Astrocyte (in vitro differentiated cells and primary cell): ENCODE data around the gene ZFHX3. TPM values are rescaled to one million over a fixed set of nuclear protein-coding genes. Genes with fewer than 3 reads are reported as not detected.

Source experiments
- DNase-seq: peaks from one replicate; pipeline ENCODE4 v3.0.0-alpha.2; 2010; ENCODE audit warnings: low read depth
- FAIRE-seq: peaks from 2 replicates; lab custom pipeline; 2011; peaks lifted over from hg19 to GRCh38; lab: Jason Lieb, UNC
- H2AFZ ChIP-seq: 2 replicates; pipeline ENCODE4 v1.6.0; 2012; ENCODE audit warnings: low read depth, low read length, inconsistent platforms
- H3K27ac ChIP-seq: 2 replicates; pipeline ENCODE4 v1.5.1; 2011; ENCODE audit warnings: low read depth, low read length, inconsistent platforms
- H3K27me3 ChIP-seq: 2 replicates; pipeline ENCODE4 v1.6.0; 2011; ENCODE audit warnings: low read length, inconsistent platforms; ENCODE audit not compliant: insufficient read depth
- H3K36me3 ChIP-seq: 2 replicates; pipeline ENCODE4 v1.5.1; 2011; ENCODE audit warnings: low read length, inconsistent platforms; ENCODE audit not compliant: insufficient read depth
- H3K4me1 ChIP-seq: 2 replicates; pipeline ENCODE4 v1.5.1; 2011; ENCODE audit warnings: low read length, inconsistent platforms; ENCODE audit not compliant: insufficient read depth
- H3K4me2 ChIP-seq: 2 replicates; pipeline ENCODE4 v1.6.0; 2012; ENCODE audit warnings: low read length, inconsistent platforms
- H3K4me3 ChIP-seq: 2 replicates; pipeline ENCODE4 v1.5.1; 2011; ENCODE audit warnings: low read depth, mild to moderate bottlenecking, low read length, inconsistent platforms; ENCODE audit not compliant: insufficient read depth
- H3K79me2 ChIP-seq: 2 replicates; pipeline ENCODE4 v1.6.0; 2012; ENCODE audit warnings: mild to moderate bottlenecking, low read length, inconsistent platforms; ENCODE audit not compliant: insufficient read depth
- H3K9ac ChIP-seq: 2 replicates; pipeline ENCODE4 v1.6.0; 2012; ENCODE audit warnings: mild to moderate bottlenecking, low read length, inconsistent platforms
- H3K9me3 ChIP-seq: 2 replicates; pipeline ENCODE4 v1.5.1; 2012; ENCODE audit warnings: low read depth, mild to moderate bottlenecking, low read length, inconsistent platforms; ENCODE audit not compliant: insufficient read depth
- H4K20me1 ChIP-seq: 2 replicates; pipeline ENCODE4 v1.6.0; 2012; ENCODE audit warnings: low read length, inconsistent platforms; ENCODE audit not compliant: insufficient read depth
- H3K27ac Mint-ChIP-seq: one replicate; pipeline ENCODE4 v1.8.0; 2021; ENCODE audit warnings: mild to moderate bottlenecking, mixed read lengths; ENCODE audit not compliant: unreplicated experiment
- H3K27me3 Mint-ChIP-seq: one replicate; pipeline ENCODE4 v1.8.0; 2021; ENCODE audit warnings: low read depth, mixed read lengths; ENCODE audit not compliant: unreplicated experiment
- H3K36me3 Mint-ChIP-seq: one replicate; pipeline ENCODE4 v1.8.0; 2021; ENCODE audit warnings: low read depth, mixed read lengths; ENCODE audit not compliant: unreplicated experiment
- H3K4me1 Mint-ChIP-seq: one replicate; pipeline ENCODE4 v1.8.0; 2021; ENCODE audit warnings: low read depth, mixed read lengths; ENCODE audit not compliant: unreplicated experiment
- H3K4me3 Mint-ChIP-seq: one replicate; pipeline ENCODE4 v1.8.0; 2021; ENCODE audit warnings: mild to moderate bottlenecking, moderate library complexity, mixed read lengths; ENCODE audit not compliant: unreplicated experiment
- H3K9me3 Mint-ChIP-seq: one replicate; pipeline ENCODE4 v1.8.0; 2021; ENCODE audit warnings: mild to moderate bottlenecking, mixed read lengths; ENCODE audit not compliant: unreplicated experiment
- CTCF ChIP-seq: IDR thresholded peaks from 2 replicates; pipeline ENCODE4 v1.5.1; 2011; ENCODE audit warnings: low read depth, mild to moderate bottlenecking, inconsistent platforms, low read length, moderate library complexity; ENCODE audit not compliant: insufficient read depth
- EZH2 ChIP-seq: IDR thresholded peaks from 2 replicates; pipeline ENCODE4 v1.6.1; 2012; ENCODE audit warnings: mild to moderate bottlenecking, low read length, inconsistent platforms; ENCODE audit not compliant: insufficient read depth
- total RNA-seq: library from RNA; stranded (reverse); gene quantifications from 2 replicates; pipeline ENCODE4 v1.2.1, GENCODE V29; 2021

ZFHX3 gene
- total RNA-seq, 1 donor from 2014 or later, result 19.7 TPM

GRCh38 chr16:72835086-72835485 lies 212.8 kb downstream of the ZFHX3 start:
- FAIRE-seq (no peak), DNase-seq (no peak)
- H3K27ac Mint-ChIP-seq, result no peak overlapping the region
- no peaks in the 10 kb centered on the region for H3K27me3 ChIP-seq
- TF ChIP-seq CTCF (no peak), EZH2 (no peak)
- H3K9me3 Mint-ChIP-seq, result no peaks in the 10 kb centered on the region
- H2AFZ ChIP-seq, result no peak overlapping the region
- H3K4me3 Mint-ChIP-seq, result no peak overlapping the region
- no peaks in the 10 kb centered on the region for H3K27me3 Mint-ChIP-seq
- no peak overlapping the region for H3K4me2 ChIP-seq
- H3K79me2 ChIP-seq, result peaks cover 3% of the 10 kb centered on the region
- no peaks in the 10 kb centered on the region for H3K36me3 ChIP-seq
- peaks cover 5% of the 10 kb centered on the region for H3K4me1 ChIP-seq
- H4K20me1 ChIP-seq, result peaks cover 30% of the 10 kb centered on the region
- H3K9ac ChIP-seq, result no peak overlapping the region
- H3K36me3 Mint-ChIP-seq, result peaks cover 2% of the 10 kb centered on the region
- H3K4me3 ChIP-seq, result no peak overlapping the region
- no peak overlapping the region for H3K27ac ChIP-seq
- H3K9me3 ChIP-seq, result no peaks in the 10 kb centered on the region
- peaks cover 27% of the 10 kb centered on the region for H3K4me1 Mint-ChIP-seq

GRCh38 chr16:72834499-72834898 lies 213.4 kb downstream of the ZFHX3 start:
- Histone ChIP-seq H3K27me3 (no peaks in the 10 kb centered on the region), H4K20me1 (peaks cover 27% of the 10 kb centered on the region), H3K4me2 (no peak overlapping the region), H3K4me3 (no peak overlapping the region), H3K9ac (no peak overlapping the region), H3K79me2 (no peaks in the 10 kb centered on the region), H3K4me1 (peaks cover 8% of the 10 kb centered on the region), H3K27ac (no peak overlapping the region), H3K36me3 (no peaks in the 10 kb centered on the region), H3K9me3 (no peaks in the 10 kb centered on the region), H2AFZ (no peak overlapping the region)
- Mint-ChIP-seq H3K27me3 (no peaks in the 10 kb centered on the region), H3K27ac (no peak overlapping the region), H3K4me3 (no peak overlapping the region), H3K4me1 (peaks cover 31% of the 10 kb centered on the region), H3K9me3 (no peaks in the 10 kb centered on the region), H3K36me3 (peaks cover 5% of the 10 kb centered on the region)
- TF ChIP-seq EZH2 (no peak), CTCF (no peak)
- FAIRE-seq (no peak), DNase-seq (no peak)

- H3K36me3 ChIP-seq, result no peaks in the 10 kb centered on the region
- Mint-ChIP-seq H3K4me1 (peaks cover 31% of the 10 kb centered on the region), H3K36me3 (peaks cover 5% of the 10 kb centered on the region), H3K27ac (no peak overlapping the region), H3K27me3 (no peaks in the 10 kb centered on the region), H3K4me3 (no peak overlapping the region), H3K9me3 (no peaks in the 10 kb centered on the region)
- no peak overlapping the region for H3K9ac ChIP-seq
- no peaks in the 10 kb centered on the region for H3K79me2 ChIP-seq
- no peak overlapping the region for H2AFZ ChIP-seq
- H3K4me3 ChIP-seq, result no peak overlapping the region
- DNase-seq, result no peak
- H3K27ac ChIP-seq, result no peak overlapping the region
- no peaks in the 10 kb centered on the region for H3K9me3 ChIP-seq
- TF ChIP-seq EZH2 (no peak), CTCF (no peak)
- peaks cover 8% of the 10 kb centered on the region for H3K4me1 ChIP-seq
- no peak for FAIRE-seq
- H4K20me1 ChIP-seq, result peaks cover 26% of the 10 kb centered on the region
- H3K4me2 ChIP-seq, result no peak overlapping the region
- H3K27me3 ChIP-seq, result no peaks in the 10 kb centered on the region
Observed at GRCh38 chr16:72833969-72834368, 214.0 kb downstream of the ZFHX3 start.
